Activated CD4-positive, alpha-beta T cell treated with anti-CD3 and anti-CD28 coated beads, Interleukin-2, amount 10 ng/mL, durations not matched to agents 7 days and 5 days (primary cell): ENCODE results near the gene PSMC4. TPM values are rescaled to one million over a fixed set of nuclear protein-coding genes. Genes with fewer than 3 reads are reported as not detected.
"Not testable (repeated sequence)": the region's sequence is repeated elsewhere in the genome, so short reads cannot be mapped to it uniquely, and the experiment has no call there.

Source experiments
- CTCF ChIA-PET: fragments of 350-600 bp; sonication (Branson Sonifier 250); formaldehyde crosslinking; loops from one replicate; lab custom pipeline; 2021; ENCODE audit warnings: antibody characterized with exemption; lab: Charles Lee
- POLR2A ChIA-PET: fragments of 350-600 bp; sonication (Branson Sonifier 250); formaldehyde crosslinking; loops from one replicate; lab custom pipeline; 2021; ENCODE audit warnings: antibody characterized with exemption; lab: Charles Lee
- DNase-seq: peaks from one replicate; pipeline ENCODE4 v3.0.0-alpha.2; 2020
- H3K27ac Mint-ChIP-seq: one replicate; pipeline ENCODE4 v1.8.0; 2021; ENCODE audit warnings: mild to moderate bottlenecking, moderate library complexity, mixed read lengths
- H3K27me3 Mint-ChIP-seq: one replicate; pipeline ENCODE4 v1.8.0; 2021; ENCODE audit warnings: mixed read lengths
- H3K36me3 Mint-ChIP-seq: one replicate; pipeline ENCODE4 v1.8.0; 2021; ENCODE audit warnings: low read depth, mixed read lengths
- H3K4me1 Mint-ChIP-seq: one replicate; pipeline ENCODE4 v1.8.0; 2021; ENCODE audit warnings: mixed read lengths
- H3K4me3 Mint-ChIP-seq: one replicate; pipeline ENCODE4 v1.8.0; 2021; ENCODE audit warnings: mild to moderate bottlenecking, moderate library complexity, mixed read lengths
- H3K9me3 Mint-ChIP-seq: one replicate; pipeline ENCODE4 v1.8.0; 2021; ENCODE audit warnings: mixed read lengths
- total RNA-seq, 2 experiments: library from RNA; stranded (reverse); gene quantifications; one replicate each; pipeline ENCODE4 v1.2.3, GENCODE V29; 2021

Gene PSMC4
- total RNA-seq, 2 experiments from 2014 or later = 108 to 122 TPM

DNA sequence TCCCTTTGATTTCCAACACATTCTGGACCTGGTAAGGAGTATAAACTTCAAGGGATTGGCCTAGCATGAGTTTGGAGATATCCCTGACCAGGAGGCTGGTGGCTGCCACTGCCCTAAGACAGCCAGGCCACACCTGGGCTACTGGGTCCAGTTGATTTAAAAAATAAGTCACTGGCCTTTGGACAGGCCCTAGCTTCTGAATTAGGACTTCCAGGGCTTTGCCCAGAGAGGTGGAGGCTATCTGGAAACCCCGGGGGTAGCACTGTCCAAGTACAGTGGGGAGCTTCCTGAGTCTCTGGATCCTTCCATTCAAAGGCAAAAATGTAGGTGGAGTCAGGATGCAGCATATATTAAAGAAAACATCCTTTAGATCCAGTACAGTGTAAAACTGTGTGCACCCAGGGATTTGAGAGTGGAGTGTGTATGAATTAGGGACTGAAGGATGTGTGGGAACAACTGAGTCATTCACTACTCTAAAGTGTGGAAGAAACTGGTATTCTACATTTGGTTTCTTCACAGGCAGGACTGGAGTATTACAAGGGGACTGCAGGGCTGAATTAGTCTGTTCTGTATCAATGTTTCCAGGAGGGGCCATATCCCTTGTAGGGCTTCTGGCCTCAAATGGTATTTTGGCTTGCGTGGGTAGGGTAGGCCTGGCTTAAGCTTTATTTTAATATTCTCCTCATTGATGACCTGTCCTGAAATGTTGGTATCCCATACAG lies 21.8 kb upstream of the PSMC4 start:
- peaks cover 17% of the 10 kb centered on the region for H3K9me3 Mint-ChIP-seq
- H3K27ac Mint-ChIP-seq = peak overlapping the region; percentile 26
- no peak overlapping the region for H3K4me3 Mint-ChIP-seq
- H3K4me1 Mint-ChIP-seq = peaks cover 70% of the 10 kb centered on the region
- ChIA-PET CTCF (interaction anchor here (2.1 kb wide), 1 partner anchor 11 kb away, joined by 5 read pairs; no protein-coding TSS in a partner anchor), POLR2A (no interaction called here)
- H3K27me3 Mint-ChIP-seq = no peaks in the 10 kb centered on the region
- peaks cover 40% of the 10 kb centered on the region for H3K36me3 Mint-ChIP-seq
- no peak for DNase-seq

DNA sequence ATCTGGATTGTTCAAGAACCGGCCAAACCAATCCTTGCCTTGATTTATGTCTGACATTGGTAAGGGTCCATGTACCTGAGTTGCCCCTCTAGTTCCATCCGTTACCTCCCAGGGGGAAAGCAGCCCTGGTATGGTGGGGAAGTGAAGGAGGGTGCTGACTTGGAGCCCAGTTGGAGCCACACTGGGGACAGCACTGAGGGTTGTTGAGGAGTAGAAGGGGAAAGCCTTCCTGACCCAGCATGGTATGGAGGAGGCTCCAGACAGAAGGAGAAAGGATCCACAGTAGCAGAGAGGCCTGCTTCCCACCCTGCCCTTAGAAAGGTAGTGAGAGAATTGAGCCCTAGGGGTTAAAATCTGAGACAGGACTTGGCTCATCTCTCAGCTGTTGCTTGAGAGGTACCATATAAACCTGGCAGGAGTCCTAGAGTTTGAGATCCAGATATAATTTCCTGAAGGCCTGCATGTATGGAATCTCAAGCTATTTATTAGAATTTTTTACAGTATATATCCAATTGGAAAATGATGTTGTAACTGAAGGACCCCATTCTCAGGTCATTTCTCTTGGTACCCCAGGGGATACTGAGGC lies 19.8 kb upstream of the PSMC4 start:
- H3K27me3 Mint-ChIP-seq = no peaks in the 10 kb centered on the region
- no peak for DNase-seq
- peak overlapping the region; percentile 98 for H3K27ac Mint-ChIP-seq
- H3K4me1 Mint-ChIP-seq = peaks cover 71% of the 10 kb centered on the region
- CTCF ChIA-PET = interaction anchor here (0.9 to 1.3 kb wide), 2 partner anchors 13 to 19 kb away, joined by 3 to 5 read pairs; partner anchors contain the start of gene PSMC4
- peaks cover 40% of the 10 kb centered on the region for H3K36me3 Mint-ChIP-seq
- no peak overlapping the region for H3K4me3 Mint-ChIP-seq
- peaks cover 15% of the 10 kb centered on the region for H3K9me3 Mint-ChIP-seq
- POLR2A ChIA-PET = no interaction called here

DNA sequence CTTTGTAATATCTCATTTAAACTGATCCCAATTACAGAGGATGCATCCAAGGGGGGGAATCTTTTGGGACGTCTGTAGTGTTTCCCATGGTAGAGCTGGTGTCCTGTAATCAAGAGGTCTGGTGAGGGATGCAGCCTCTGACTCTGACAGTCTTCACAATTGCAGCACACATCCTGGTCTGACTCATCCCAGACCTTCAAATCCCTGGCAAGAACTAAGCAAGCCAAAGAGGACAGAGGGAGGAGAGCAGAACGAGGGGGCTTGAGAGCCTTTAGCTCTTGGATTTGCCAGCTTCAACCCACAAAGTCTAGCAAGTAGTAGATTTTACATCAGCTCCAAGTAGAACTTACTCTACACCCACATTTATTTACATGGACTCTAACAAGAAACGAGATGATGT lies 19.3 kb upstream of the PSMC4 start:
- Mint-ChIP-seq H3K36me3 (peaks cover 40% of the 10 kb centered on the region), H3K9me3 (peaks cover 15% of the 10 kb centered on the region), H3K4me1 (peaks cover 69% of the 10 kb centered on the region), H3K4me3 (peak overlapping the region; percentile 11), H3K27ac (peak overlapping the region; percentile 98), H3K27me3 (no peaks in the 10 kb centered on the region)
- POLR2A ChIA-PET = no interaction called here
- CTCF ChIA-PET = interaction anchor here (0.9 to 1.3 kb wide), 2 partner anchors 13 to 19 kb away, joined by 3 to 5 read pairs; partner anchors contain the start of gene PSMC4
- DNase-seq = no peak

DNA sequence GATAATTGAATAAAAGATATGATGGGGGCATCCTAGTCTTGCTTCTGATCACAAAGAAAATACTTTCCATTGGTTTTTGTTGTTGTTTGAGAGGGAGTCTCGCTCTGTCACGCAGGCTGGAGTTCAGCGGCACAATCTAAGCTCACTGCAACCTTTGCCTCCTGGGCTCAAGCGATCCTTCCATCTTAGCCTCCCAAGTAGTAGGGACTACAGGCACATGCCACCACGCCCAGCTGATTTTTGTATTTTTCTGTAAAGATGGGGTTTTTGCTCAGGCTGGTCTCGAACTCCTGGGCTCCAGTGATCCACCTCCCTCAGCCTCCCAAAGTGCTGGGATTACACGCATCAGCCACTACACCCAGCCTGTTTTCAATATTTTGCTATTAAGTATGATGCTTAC lies 17.1 kb upstream of the PSMC4 start:
- ChIA-PET POLR2A (interaction anchor here (0.7 to 1.7 kb wide), 3 partner anchors 12 to 102 kb away, joined by 3 to 13 read pairs (median 8); partner anchors contain the start of genes PSMC4 and ZNF780B), CTCF (interaction anchor here (1.1 to 1.9 kb wide), 4 partner anchors 10 to 18 kb away, joined by 3 to 11 read pairs (median 4); partner anchors contain the start of gene PSMC4)
- peaks cover 72% of the 10 kb centered on the region for H3K4me1 Mint-ChIP-seq
- peaks cover 15% of the 10 kb centered on the region for H3K9me3 Mint-ChIP-seq
- H3K36me3 Mint-ChIP-seq = peaks cover 34% of the 10 kb centered on the region
- peak overlapping the region; percentile 98 for H3K27ac Mint-ChIP-seq
- DNase-seq = no peak
- peak overlapping the region; percentile 63 for H3K4me3 Mint-ChIP-seq
- no peaks in the 10 kb centered on the region for H3K27me3 Mint-ChIP-seq

DNA sequence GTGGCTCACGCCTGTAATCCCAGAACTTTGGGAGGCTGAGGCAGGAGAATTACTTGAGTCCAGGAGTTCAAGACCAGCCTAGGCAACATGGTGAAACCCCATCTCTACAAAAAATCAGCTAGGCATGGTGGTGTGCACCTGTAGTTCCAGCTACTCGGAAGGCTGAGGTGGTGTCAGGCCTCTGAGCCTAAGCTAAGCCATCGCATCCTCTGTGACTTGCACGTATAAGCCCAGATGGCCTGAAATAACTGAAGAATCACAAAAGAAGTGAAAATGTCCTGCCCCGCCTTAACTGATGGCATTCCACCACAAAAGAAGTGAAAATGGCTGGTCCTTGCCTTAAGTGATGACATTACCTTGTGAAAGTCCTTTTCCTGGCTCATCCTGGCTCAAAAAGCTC lies 13.1 kb upstream of the PSMC4 start:
- POLR2A ChIA-PET, DNase-seq, H3K27me3 Mint-ChIP-seq, H3K9me3 Mint-ChIP-seq, H3K4me3 Mint-ChIP-seq, H3K36me3 Mint-ChIP-seq: not testable (repeated sequence)
- CTCF ChIA-PET = interaction anchor here (3.4 kb wide), 1 partner anchor 13 kb away, joined by 14 read pairs; the partner anchor contains the start of gene PSMC4
- H3K27ac Mint-ChIP-seq = peak overlapping the region; percentile 31
- peaks cover 58% of the 10 kb centered on the region for H3K4me1 Mint-ChIP-seq

DNA sequence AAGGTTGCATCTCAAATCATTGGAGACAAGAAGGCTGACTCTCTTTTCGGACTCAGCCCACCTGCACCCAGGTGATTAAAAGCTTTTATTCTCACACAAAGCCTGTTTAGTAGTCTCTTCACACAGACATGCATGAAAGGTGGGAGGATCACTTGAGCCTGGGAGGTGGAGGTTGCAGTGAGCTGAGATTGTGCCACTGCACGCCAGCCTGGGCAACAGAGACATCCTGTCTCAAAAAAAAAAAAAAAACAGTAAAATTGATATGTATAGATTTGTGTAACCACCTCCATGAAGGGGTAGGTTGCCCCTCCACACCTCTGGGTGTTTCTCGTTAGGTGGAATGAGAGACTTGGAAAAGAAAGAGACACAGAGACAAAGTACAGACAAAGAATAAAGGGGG lies 12.0 kb upstream of the PSMC4 start:
- H3K36me3 Mint-ChIP-seq, H3K9me3 Mint-ChIP-seq, H3K27me3 Mint-ChIP-seq, POLR2A ChIA-PET: not testable (repeated sequence)
- CTCF ChIA-PET = interaction anchor here (3.4 kb wide), 1 partner anchor 12 kb away, joined by 14 read pairs; the partner anchor contains the start of gene PSMC4
- peak; percentile 43 for DNase-seq
- H3K4me3 Mint-ChIP-seq = peak overlapping the region; percentile 63
- peaks cover 55% of the 10 kb centered on the region for H3K4me1 Mint-ChIP-seq
- H3K27ac Mint-ChIP-seq = peak overlapping the region; percentile 89

DNA sequence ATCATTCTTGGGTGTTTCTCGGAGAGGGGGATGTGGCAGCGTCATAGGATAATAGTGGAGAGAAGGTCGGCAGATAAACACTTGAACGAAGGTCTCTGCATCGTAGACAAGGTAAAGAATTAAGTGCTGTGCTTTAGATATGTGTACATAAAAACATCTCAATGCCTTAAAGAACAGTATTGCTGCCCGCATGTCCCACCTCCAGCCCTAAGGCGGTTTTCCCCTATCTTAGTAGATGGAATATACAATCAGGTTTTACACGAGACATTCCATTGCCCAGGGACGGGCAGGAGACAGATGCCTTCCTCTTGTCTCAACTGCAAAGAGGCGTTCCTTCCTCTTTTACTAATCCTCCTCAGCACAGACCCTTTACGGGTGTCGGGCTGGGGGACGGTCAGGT lies 11.6 kb upstream of the PSMC4 start:
- H3K36me3 Mint-ChIP-seq, CTCF ChIA-PET, H3K27me3 Mint-ChIP-seq, POLR2A ChIA-PET, H3K9me3 Mint-ChIP-seq, DNase-seq: not testable (repeated sequence)
- Mint-ChIP-seq H3K4me1 (peaks cover 53% of the 10 kb centered on the region), H3K4me3 (peak overlapping the region; percentile 63), H3K27ac (peak overlapping the region; percentile 89)

DNA sequence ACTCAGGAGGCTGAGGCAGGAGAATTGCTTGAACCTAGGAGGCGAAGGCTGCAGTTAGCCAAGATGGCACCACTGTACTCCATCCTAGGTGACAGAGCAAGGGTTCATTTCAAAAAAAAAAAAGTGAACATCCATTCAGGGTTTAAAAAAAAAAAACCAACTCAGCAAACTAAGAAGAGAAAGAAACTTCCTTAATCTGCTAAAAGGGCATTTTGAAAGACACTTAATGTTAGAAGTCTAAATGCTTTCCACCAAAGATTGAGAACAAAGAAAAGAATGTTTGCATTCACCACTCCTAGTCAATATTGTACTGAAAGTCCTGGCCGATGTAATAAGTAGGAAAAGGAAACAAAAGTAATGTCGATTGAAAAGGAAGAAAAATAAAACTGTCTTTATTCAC lies 7.1 kb upstream of the PSMC4 start:
- Mint-ChIP-seq H3K9me3 (peaks cover 6% of the 10 kb centered on the region), H3K27ac (no peak overlapping the region), H3K36me3 (peaks cover 7% of the 10 kb centered on the region), H3K27me3 (no peaks in the 10 kb centered on the region), H3K4me3 (no peak overlapping the region), H3K4me1 (peaks cover 44% of the 10 kb centered on the region)
- POLR2A ChIA-PET = no interaction called here
- DNase-seq = no peak
- CTCF ChIA-PET = no interaction called here

DNA sequence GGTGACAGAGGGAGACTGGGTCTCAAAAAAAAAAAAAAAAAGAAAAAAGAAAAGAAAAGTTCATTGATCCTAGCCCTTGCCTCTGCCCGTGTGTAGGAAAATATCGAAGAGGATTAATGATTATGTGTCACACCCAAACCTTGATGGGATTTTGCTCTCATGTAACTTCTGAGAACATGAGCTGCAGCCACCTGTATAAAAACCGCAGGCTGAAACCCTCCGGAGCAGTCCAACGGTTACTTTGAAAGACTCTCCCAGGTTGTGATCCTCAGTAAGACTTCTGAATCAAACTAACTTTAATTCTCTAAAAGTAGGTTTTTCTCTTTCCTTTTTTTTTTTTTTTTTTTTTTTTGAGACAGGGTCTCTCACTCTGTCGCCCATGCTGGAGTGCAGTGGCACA lies 4.3 kb upstream of the PSMC4 start:
- POLR2A ChIA-PET = no interaction called here
- CTCF ChIA-PET = no interaction called here

DNA sequence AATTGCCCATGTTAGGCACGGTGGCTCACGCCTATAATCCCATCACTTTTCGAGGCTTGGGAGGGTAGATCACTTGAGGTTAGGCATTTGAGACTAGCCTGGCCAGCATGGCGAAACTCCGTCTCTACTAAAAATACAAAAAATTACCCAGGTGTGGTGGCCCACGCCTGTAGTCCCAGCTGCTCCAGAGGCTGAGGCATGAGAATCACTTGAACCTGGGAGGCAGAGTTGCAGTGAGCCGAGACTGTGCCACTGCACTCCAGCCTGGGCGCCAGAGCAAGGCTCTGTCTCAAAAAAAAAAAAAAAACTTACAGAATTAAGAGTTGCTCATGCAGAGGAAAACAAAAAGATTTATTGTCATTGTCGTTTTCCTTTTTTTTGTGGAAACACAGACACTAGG lies 3.4 kb upstream of the PSMC4 start:
- peaks cover 54% of the 10 kb centered on the region for H3K4me1 Mint-ChIP-seq
- POLR2A ChIA-PET = no interaction called here
- H3K27ac Mint-ChIP-seq = no peak overlapping the region
- CTCF ChIA-PET = no interaction called here
- DNase-seq = no peak
- peaks cover 24% of the 10 kb centered on the region for H3K36me3 Mint-ChIP-seq
- no peak overlapping the region for H3K4me3 Mint-ChIP-seq
- H3K27me3 Mint-ChIP-seq = no peaks in the 10 kb centered on the region
- H3K9me3 Mint-ChIP-seq = peaks cover 6% of the 10 kb centered on the region

More for the DNA sequence above, 4.3 kb upstream of the PSMC4 start:
- Mint-ChIP-seq H3K4me1 (peaks cover 45% of the 10 kb centered on the region), H3K36me3 (peaks cover 16% of the 10 kb centered on the region), H3K4me3 (no peak overlapping the region), H3K27ac (no peak overlapping the region), H3K9me3 (peaks cover 6% of the 10 kb centered on the region), H3K27me3 (no peaks in the 10 kb centered on the region)
- no peak for DNase-seq

DNA sequence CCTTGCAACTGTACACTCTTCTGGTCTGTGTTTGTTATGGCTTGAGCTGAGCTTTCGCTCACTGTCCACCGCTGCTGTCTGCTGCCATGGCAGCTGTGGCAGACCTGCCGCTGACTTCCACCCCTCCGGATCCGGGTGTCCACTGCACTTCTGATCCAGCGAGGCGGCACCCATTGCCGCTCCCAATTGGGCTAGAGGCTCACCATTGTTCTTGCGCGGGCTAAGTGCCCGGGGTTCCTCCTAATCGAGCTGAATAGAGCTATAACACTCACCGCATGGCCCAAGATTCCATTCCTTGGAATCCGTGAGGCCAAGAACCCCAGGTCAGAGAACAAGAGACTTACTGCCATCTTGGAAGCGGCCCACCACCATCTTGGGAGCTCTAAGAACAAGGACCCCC lies 2.2 kb upstream of the PSMC4 start:
- peaks cover 33% of the 10 kb centered on the region for H3K36me3 Mint-ChIP-seq
- peaks cover 56% of the 10 kb centered on the region for H3K4me1 Mint-ChIP-seq
- peak overlapping the region; percentile 93 for H3K4me3 Mint-ChIP-seq
- POLR2A ChIA-PET = no interaction called here
- peaks cover 6% of the 10 kb centered on the region for H3K9me3 Mint-ChIP-seq
- no peaks in the 10 kb centered on the region for H3K27me3 Mint-ChIP-seq
- no peak for DNase-seq
- H3K27ac Mint-ChIP-seq = peak overlapping the region; percentile 99
- CTCF ChIA-PET = interaction anchor here (1.0 to 2.2 kb wide), 5 partner anchors 9 to 33 kb away, joined by 4 to 11 read pairs (median 4); no protein-coding TSS in a partner anchor

DNA sequence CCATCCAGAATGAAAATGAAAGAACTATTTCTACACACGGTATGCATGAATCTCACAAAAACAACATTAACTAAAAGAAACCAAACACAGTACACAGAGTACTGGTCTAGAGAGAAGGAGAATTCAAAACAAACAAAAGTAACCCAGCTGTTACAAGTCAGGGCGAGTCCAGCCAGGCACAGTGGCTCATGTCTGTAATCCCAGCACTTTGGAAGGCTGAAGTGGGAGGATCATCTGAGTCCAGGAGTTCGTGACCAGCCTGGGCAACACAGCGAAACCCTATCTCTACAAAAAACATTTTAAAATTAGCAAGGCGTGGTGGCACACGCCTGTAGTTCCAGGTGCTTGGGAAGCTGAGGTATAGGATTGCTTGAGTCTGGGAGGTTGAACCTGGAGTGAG lies 1.7 kb upstream of the PSMC4 start:
- CTCF ChIA-PET = interaction anchor here (1.0 to 2.2 kb wide), 6 partner anchors 8 to 33 kb away, joined by 4 to 13 read pairs (median 6); partner anchors contain the start of gene ZNF546
- H3K36me3 Mint-ChIP-seq = peaks cover 36% of the 10 kb centered on the region
- DNase-seq = no peak
- H3K27ac Mint-ChIP-seq = peak overlapping the region; percentile 99
- peaks cover 6% of the 10 kb centered on the region for H3K9me3 Mint-ChIP-seq
- H3K27me3 Mint-ChIP-seq = no peaks in the 10 kb centered on the region
- POLR2A ChIA-PET = interaction anchor here (1.9 kb wide), 1 partner anchor 16 kb away, joined by 8 read pairs; no protein-coding TSS in a partner anchor
- H3K4me1 Mint-ChIP-seq = peaks cover 53% of the 10 kb centered on the region
- H3K4me3 Mint-ChIP-seq = peak overlapping the region; percentile 93
